Measurements from ENCODE around the gene PRX. TPM values are rescaled to one million over a fixed set of nuclear protein-coding genes. Genes with fewer than 3 reads are reported as not detected.

PRX gene
- total RNA-seq, 1 experiment from 2014 or later, result 4.8 TPM

DNA sequence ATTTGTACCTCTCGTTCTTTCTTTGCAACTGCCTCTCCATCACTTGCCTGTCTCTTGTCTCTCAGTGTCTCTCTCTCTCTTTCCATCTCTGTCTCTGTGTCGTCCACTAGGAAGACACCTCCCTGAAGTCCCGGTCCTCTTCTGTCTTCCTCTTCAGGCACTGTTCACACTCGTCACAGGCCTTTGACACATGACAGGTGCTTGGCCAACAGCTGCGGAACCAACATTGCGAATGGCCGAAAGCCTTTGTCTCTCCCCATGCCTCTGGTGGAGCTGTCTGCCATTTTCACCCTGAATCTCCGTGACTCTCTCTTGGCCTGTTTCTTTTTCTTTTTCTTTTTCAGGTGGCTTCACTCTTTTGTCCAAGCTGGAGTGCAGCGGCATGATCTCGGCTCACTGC lies 26.0 kb downstream of the PRX start:
- H3K27me3 ChIP-seq (ENCODE audit: insufficient read depth, low read length), result no peaks in the 10 kb centered on the region
- no peak overlapping the region for H3K4me2 ChIP-seq (ENCODE audit: low read length)
- H3K27ac ChIP-seq (ENCODE audit: low read depth, low read length), result no peak overlapping the region
- H3K79me2 ChIP-seq (ENCODE audit: insufficient read depth, low read length), result no peaks in the 10 kb centered on the region
- TF ChIP-seq, protein P1, sequence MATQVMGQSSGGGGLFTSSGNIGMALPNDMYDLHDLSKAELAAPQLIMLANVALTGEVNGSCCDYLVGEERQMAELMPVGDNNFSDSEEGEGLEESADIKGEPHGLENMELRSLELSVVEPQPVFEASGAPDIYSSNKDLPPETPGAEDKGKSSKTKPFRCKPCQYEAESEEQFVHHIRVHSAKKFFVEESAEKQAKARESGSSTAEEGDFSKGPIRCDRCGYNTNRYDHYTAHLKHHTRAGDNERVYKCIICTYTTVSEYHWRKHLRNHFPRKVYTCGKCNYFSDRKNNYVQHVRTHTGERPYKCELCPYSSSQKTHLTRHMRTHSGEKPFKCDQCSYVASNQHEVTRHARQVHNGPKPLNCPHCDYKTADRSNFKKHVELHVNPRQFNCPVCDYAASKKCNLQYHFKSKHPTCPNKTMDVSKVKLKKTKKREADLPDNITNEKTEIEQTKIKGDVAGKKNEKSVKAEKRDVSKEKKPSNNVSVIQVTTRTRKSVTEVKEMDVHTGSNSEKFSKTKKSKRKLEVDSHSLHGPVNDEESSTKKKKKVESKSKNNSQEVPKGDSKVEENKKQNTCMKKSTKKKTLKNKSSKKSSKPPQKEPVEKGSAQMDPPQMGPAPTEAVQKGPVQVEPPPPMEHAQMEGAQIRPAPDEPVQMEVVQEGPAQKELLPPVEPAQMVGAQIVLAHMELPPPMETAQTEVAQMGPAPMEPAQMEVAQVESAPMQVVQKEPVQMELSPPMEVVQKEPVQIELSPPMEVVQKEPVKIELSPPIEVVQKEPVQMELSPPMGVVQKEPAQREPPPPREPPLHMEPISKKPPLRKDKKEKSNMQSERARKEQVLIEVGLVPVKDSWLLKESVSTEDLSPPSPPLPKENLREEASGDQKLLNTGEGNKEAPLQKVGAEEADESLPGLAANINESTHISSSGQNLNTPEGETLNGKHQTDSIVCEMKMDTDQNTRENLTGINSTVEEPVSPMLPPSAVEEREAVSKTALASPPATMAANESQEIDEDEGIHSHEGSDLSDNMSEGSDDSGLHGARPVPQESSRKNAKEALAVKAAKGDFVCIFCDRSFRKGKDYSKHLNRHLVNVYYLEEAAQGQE (IDR thresholded peaks at IDR 0.05; ENCODE audit: low read depth), result no peak
- no peak for TF ChIP-seq FOSL1 (IDR thresholded peaks at IDR 0.05; ENCODE audit: low read depth)
- no peak for TF ChIP-seq SRF (IDR thresholded peaks at IDR 0.05; ENCODE audit: low read depth)
- no peak for TF ChIP-seq ZBTB33 (IDR thresholded peaks at IDR 0.05; ENCODE audit: extremely low read depth, insufficient replicate concordance, low read length)
- TF ChIP-seq CBX3 (IDR thresholded peaks at IDR 0.05; ENCODE audit: low read depth), result no peak
- no peak for TF ChIP-seq SP1 (IDR thresholded peaks at IDR 0.05; ENCODE audit: low read depth)
- TF ChIP-seq EZH2phosphoT487 (IDR thresholded peaks at IDR 0.05; ENCODE audit: borderline replicate concordance), result no peak
- no peak for TF ChIP-seq RAD21 (IDR thresholded peaks at IDR 0.05; ENCODE audit: low read depth)
- no peak for TF ChIP-seq JUND (IDR thresholded peaks at IDR 0.05)
- TF ChIP-seq POLR2AphosphoS5 (IDR thresholded peaks at IDR 0.05; ENCODE audit: low read depth, low read length), result no peak
- TF ChIP-seq EZH2 (IDR thresholded peaks at IDR 0.05), result no peak
- TF ChIP-seq YY1 (IDR thresholded peaks at IDR 0.05; ENCODE audit: extremely low read depth, insufficient replicate concordance, low read depth, low read length), result no peak
- TF ChIP-seq POLR2A (IDR thresholded peaks at IDR 0.05; ENCODE audit: borderline replicate concordance, extremely low read depth, insufficient read depth, insufficient read length), result no peak
- no peak for TF ChIP-seq CEBPB (IDR thresholded peaks at IDR 0.05; ENCODE audit: low read depth)
- TF ChIP-seq TCF7L2 (IDR thresholded peaks at IDR 0.05; ENCODE audit: borderline replicate concordance, extremely low read depth, insufficient read depth, insufficient read length), result no peak
- no peak for TF ChIP-seq EGR1 (IDR thresholded peaks at IDR 0.05; ENCODE audit: low read depth)
- TF ChIP-seq, protein P2, sequence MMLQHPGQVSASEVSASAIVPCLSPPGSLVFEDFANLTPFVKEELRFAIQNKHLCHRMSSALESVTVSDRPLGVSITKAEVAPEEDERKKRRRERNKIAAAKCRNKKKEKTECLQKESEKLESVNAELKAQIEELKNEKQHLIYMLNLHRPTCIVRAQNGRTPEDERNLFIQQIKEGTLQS (IDR thresholded peaks at IDR 0.05), result no peak
- TF ChIP-seq CTCF (IDR thresholded peaks at IDR 0.05 in 2 of 3, conservative IDR thresholded peaks at IDR 0.05 in 1 of 3; ENCODE audit: borderline replicate concordance in 1 of 3, insufficient read depth in 1 of 3, low read depth in 2 of 3, low read length in 2 of 3), result no peak
- TF ChIP-seq SIN3A (IDR thresholded peaks at IDR 0.05; ENCODE audit: low read depth), result no peak
- no peak overlapping the region for H3K9ac ChIP-seq (ENCODE audit: low read length)
- H3K9me3 ChIP-seq (ENCODE audit: control insufficient read depth in 1 of 2, insufficient read depth in 1 of 2, low read depth in 1 of 2, low read length in 2 of 2), result no peaks in the 10 kb centered on the region
- H2AFZ ChIP-seq (ENCODE audit: low read depth, low read length, poor library complexity, severe bottlenecking), result no peak overlapping the region
- ChIA-PET RAD21 (ENCODE audit: low non-redundant PET in 1 of 2, low total read pairs in 2 of 2, uncharacterized antibody in 2 of 2, unreplicated experiment in 2 of 2) (no interaction called here), POLR2A (no interaction called here), CTCF (no interaction called here)
- H3K36me3 ChIP-seq (ENCODE audit: control insufficient read depth in 1 of 2, insufficient read depth in 2 of 2, low read length in 2 of 2), result no peaks in the 10 kb centered on the region
- BruUV-seq (replicated peaks), result no TSS peak
- H3K4me3 ChIP-seq (replicated peaks in 1 of 2; ENCODE audit: low read depth in 1 of 2, low read length in 2 of 2), result no peak overlapping the region
- H3K4me1 ChIP-seq (ENCODE audit: control insufficient read depth in 1 of 2, insufficient read depth in 2 of 2, low read length in 2 of 2), result peaks cover 2% of the 10 kb centered on the region in 2 experiments
- ATAC-seq (no peak), DNase-seq (ENCODE audit: low read depth, low spot score) (no peak)
- H3K9me2 ChIP-seq (ENCODE audit: insufficient read depth), result no peaks in the 10 kb centered on the region
- H4K20me1 ChIP-seq (ENCODE audit: insufficient read depth), result no peaks in the 10 kb centered on the region
- intact Hi-C loops (cut with micrococcal nuclease), result no loop called here
